OCI-LY3 (cell line): ENCODE data around the gene LRP6.

Source experiments
- H2AFZ ChIP-seq: fragments of 200-600, 300-600 bp; shearing (Covaris generic); 2 replicates; pipeline ENCODE4 v1.6.0; 2014; ENCODE audit warnings: antibody characterized with exemption, low read depth, low read length
- H3K27ac ChIP-seq: fragments of 200-600, 300-600 bp; sonication (generic); 2 replicates; pipeline ENCODE4 v1.5.1; 2014; ENCODE audit warnings: mild to moderate bottlenecking, low read length, moderate library complexity, mixed read lengths
- H3K27me3 ChIP-seq: fragments of 200-600, 300-600 bp; sonication (generic); 2 replicates; pipeline ENCODE4 v1.6.1; 2014; ENCODE audit warnings: low read depth, low read length, mixed read lengths
- H3K36me3 ChIP-seq: fragments of 200-600, 300-600 bp; sonication (generic); replicated peaks from 2 replicates; pipeline ENCODE3; 2014; ENCODE audit warnings: low read depth, low read length, mixed read lengths
- H3K4me1 ChIP-seq: fragments of 300-600, 200-600 bp; sonication (generic); 2 replicates; pipeline ENCODE4 v1.6.1; 2014; ENCODE audit warnings: low read length, mixed read lengths
- H3K4me2 ChIP-seq: fragments of 200-600, 300-600 bp; sonication (generic); 2 replicates; pipeline ENCODE4 v1.6.1; 2014; ENCODE audit warnings: low read length, mixed read lengths
- H3K4me3 ChIP-seq: fragments of 300-600, 200-600 bp; sonication (generic); 2 replicates; pipeline ENCODE4 v1.5.1; 2014; ENCODE audit warnings: antibody characterized with exemption, mild to moderate bottlenecking, low read length, moderate library complexity
- H3K79me2 ChIP-seq: fragments of 300-600, 200-600 bp; shearing (Covaris generic); 2 replicates; pipeline ENCODE4 v1.6.1; 2014; ENCODE audit warnings: mild to moderate bottlenecking, low read length, mixed read lengths
- H3K9ac ChIP-seq: fragments of 300-600, 200-600 bp; shearing (Covaris generic); 2 replicates; pipeline ENCODE4 v1.6.0; 2014; ENCODE audit warnings: mild to moderate bottlenecking, low read length, moderate library complexity
- H3K9me3 ChIP-seq: fragments of 200-600, 300-600 bp; shearing (Covaris generic); 2 replicates; pipeline ENCODE4 v1.6.1; 2014; ENCODE audit warnings: low read length, mixed read lengths; ENCODE audit not compliant: insufficient read depth
- H4K20me1 ChIP-seq: fragments of 200-600, 300-600 bp; sonication (generic); 2 replicates; pipeline ENCODE4 v1.6.1; 2016; ENCODE audit warnings: low read length, mixed read lengths; ENCODE audit not compliant: insufficient read depth
- CTCF ChIP-seq: fragments of 200-600, 300-600 bp; sonication (generic); IDR thresholded peaks from 2 replicates; pipeline ENCODE4 v1.5.1; 2014; ENCODE audit warnings: antibody characterized with exemption, low read length, low read depth
- EZH2phosphoT487 ChIP-seq: fragments of 200-600 bp; shearing (Covaris generic); IDR thresholded peaks from 2 replicates; pipeline ENCODE4 v1.6.1; 2018; ENCODE audit warnings: antibody characterized with exemption, mixed run types, low read depth

The LRP6 gene

GRCh38 chr12:12229556-12230092, 37.2 kb downstream of the LRP6 start:
- Histone ChIP-seq H3K4me2 (no peak overlapping the region), H3K79me2 (peaks cover 43% of the 10 kb centered on the region), H3K9ac (no peak overlapping the region), H3K27me3 (peaks cover 7% of the 10 kb centered on the region; the same call in 1 of the 2 replicates), H2AFZ (no peak overlapping the region), H3K27ac (no peak overlapping the region), H4K20me1 (peaks cover 15% of the 10 kb centered on the region), H3K4me3 (no peak overlapping the region), H3K9me3 (no peaks in the 10 kb centered on the region), H3K36me3 (peaks cover 3% of the 10 kb centered on the region), H3K4me1 (peaks cover 7% of the 10 kb centered on the region)
- no peak for TF ChIP-seq CTCF
- TF ChIP-seq EZH2phosphoT487 = no peak

- H3K79me2 ChIP-seq = peaks cover 44% of the 10 kb centered on the region
- H3K9me3 ChIP-seq = no peaks in the 10 kb centered on the region
- H3K4me2 ChIP-seq = no peak overlapping the region
- no peak overlapping the region for H3K9ac ChIP-seq
- peaks cover 3% of the 10 kb centered on the region for H3K36me3 ChIP-seq
- H4K20me1 ChIP-seq = peaks cover 23% of the 10 kb centered on the region
- H3K27ac ChIP-seq = no peak overlapping the region
- H2AFZ ChIP-seq = no peak overlapping the region
- peaks cover 19% of the 10 kb centered on the region for H3K4me1 ChIP-seq
- peaks cover 7% of the 10 kb centered on the region; the same call in 1 of the 2 replicates for H3K27me3 ChIP-seq
- TF ChIP-seq CTCF (no peak), EZH2phosphoT487 (no peak)
- no peak overlapping the region for H3K4me3 ChIP-seq
Measured at GRCh38 chr12:12228402-12228801, 38.4 kb downstream of the LRP6 start.

- H3K36me3 ChIP-seq = peaks cover 3% of the 10 kb centered on the region
Measured at GRCh38 chr12:12226187-12226586, 40.7 kb downstream of the LRP6 start.

More at GRCh38 chr12:12226187-12226586, 40.7 kb downstream of the LRP6 start:
- Histone ChIP-seq H4K20me1 (peaks cover 35% of the 10 kb centered on the region), H2AFZ (no peak overlapping the region), H3K27me3 (peaks cover 15% of the 10 kb centered on the region), H3K27ac (no peak overlapping the region), H3K4me2 (no peak overlapping the region), H3K9ac (no peak overlapping the region), H3K4me1 (peaks cover 28% of the 10 kb centered on the region), H3K9me3 (no peaks in the 10 kb centered on the region), H3K79me2 (peaks cover 52% of the 10 kb centered on the region), H3K4me3 (no peak overlapping the region)
- TF ChIP-seq CTCF = no peak
